ENCODE data around the gene TXLNB. TPM values are rescaled to one million over a fixed set of nuclear protein-coding genes. Genes with fewer than 3 reads are reported as not detected.

Gene TXLNB
- total and polyA plus RNA-seq, 2 of the 4 experiments (the other 2 are of a cell fraction), result under 0.01 to 0.05 TPM

GRCh38 chr6:139262519-139263300 is 29.1 kb downstream of the TXLNB start:
- in situ Hi-C loops (cut with MboI; ENCODE audit: low sequenced_read_pairs) (no loop called here), dilution Hi-C loops (cut with HindIII; ENCODE audit: low sequenced_read_pairs, unreplicated experiment) (no loop called here), intact Hi-C loops (cut with micrococcal nuclease) (no loop called here)
- no peak overlapping the region for H3K27ac ChIP-seq (ENCODE audit: insufficient read depth, low read length)
- H3K4me3 ChIP-seq (ENCODE audit: insufficient read depth, low read depth, low read length), result no peak overlapping the region
- H2AFZ ChIP-seq (replicated peaks; ENCODE audit: low read length, poor library complexity), result no peak overlapping the region
- no peak overlapping the region for H2BK20ac ChIP-seq (ENCODE audit: low read depth, low read length)
- H3K23ac ChIP-seq (ENCODE audit: low read depth, low read length), result no peak overlapping the region
- H4K20me1 ChIP-seq (ENCODE audit: insufficient read depth, low read length), result no peaks in the 10 kb centered on the region
- 70% methylated on average over 2 of the region's 13 CpGs; no CpG with 5 or more reads in 1 of the 2 experiments for WGBS, 2 experiments (ENCODE audit: extremely low coverage in 2 of 2, insufficient read length in 1 of 2)
- no peak for ATAC-seq (ENCODE audit: low read depth)
- peak; percentile 50 for DNase-seq
- no peak overlapping the region for H3K18ac ChIP-seq (ENCODE audit: low read depth, low read length)
- H3K4me1 ChIP-seq (ENCODE audit: control insufficient read depth, insufficient read depth, low read length), result no peaks in the 10 kb centered on the region
- H3K79me1 ChIP-seq (ENCODE audit: low read depth in 1 of 2, low read length in 2 of 2), result no peaks in the 10 kb centered on the region
- BruUV-seq (replicated peaks), result no TSS peak
- no peak overlapping the region for H4K5ac ChIP-seq (ENCODE audit: low read depth, low read length)
- no peaks in the 10 kb centered on the region for H3K9me1 ChIP-seq (ENCODE audit: insufficient read depth, low read length)
- POLR2A ChIA-PET (ENCODE audit: unreplicated experiment), result no interaction called here
- H3K9ac ChIP-seq (ENCODE audit: low read depth, low read length), result no peak overlapping the region
- no peaks in the 10 kb centered on the region for H3K9me3 ChIP-seq (ENCODE audit: control insufficient read depth, insufficient read depth, low read length)
- CTCF ChIA-PET, result no interaction called here
- no peaks in the 10 kb centered on the region for H3K36me3 ChIP-seq (ENCODE audit: control insufficient read depth, insufficient read depth, low read length)
- no peak overlapping the region for H3K4me2 ChIP-seq (ENCODE audit: low read depth, low read length)
- no peak overlapping the region for H2BK120ac ChIP-seq (ENCODE audit: low read depth, low read length)
- H3K27me3 ChIP-seq (ENCODE audit: control insufficient read depth, insufficient read depth, low read length), result peaks cover 4% of the 10 kb centered on the region; the same call in 1 of the 2 replicates
- H2AK9ac ChIP-seq (replicated peaks; ENCODE audit: low read depth, low read length, poor library complexity), result no peak overlapping the region
- no peak overlapping the region for H2BK5ac ChIP-seq (ENCODE audit: low read depth, low read length, poor library complexity, severe bottlenecking)
- no peak overlapping the region for H2BK15ac ChIP-seq (ENCODE audit: low read depth, low read length)
- H2AK5ac ChIP-seq (ENCODE audit: low read depth, low read length), result no peak overlapping the region
- H3K14ac ChIP-seq (replicated peaks; ENCODE audit: low read depth, low read length), result no peak overlapping the region
- no peak overlapping the region for H3K4ac ChIP-seq (ENCODE audit: low read depth, low read length)
- no peak overlapping the region for H4K8ac ChIP-seq (ENCODE audit: low read depth in 2 of 2, low read length in 2 of 2)
- H4K91ac ChIP-seq (ENCODE audit: insufficient read depth, low read depth, low read length), result no peak overlapping the region
- no peak overlapping the region for H3K56ac ChIP-seq (ENCODE audit: extremely low read depth, insufficient read depth, low read length)
- TF ChIP-seq CTCF (conservative IDR thresholded peaks at IDR 0.05; ENCODE audit: low read depth, low read length), result no peak
- TF ChIP-seq SMC3 (IDR thresholded peaks at IDR 0.05; ENCODE audit: low read depth, low read length), result no peak
- TF ChIP-seq MAFK (IDR thresholded peaks at IDR 0.05; ENCODE audit: low read depth, low read length), result no peak
- no peak for TF ChIP-seq CEBPB (IDR thresholded peaks at IDR 0.05; ENCODE audit: low read depth, low read length)
- TF ChIP-seq POLR2A (IDR thresholded peaks at IDR 0.05; ENCODE audit: low read depth, low read length), result no peak
- no peak for TF ChIP-seq BHLHE40 (IDR thresholded peaks at IDR 0.05; ENCODE audit: low read depth, low read length)
- no peak for TF ChIP-seq MXI1 (IDR thresholded peaks at IDR 0.05; ENCODE audit: borderline replicate concordance, low read depth, low read length)
- TF ChIP-seq CHD1 (IDR thresholded peaks at IDR 0.05; ENCODE audit: low read depth, low read length), result no peak
- TF ChIP-seq FOS (IDR thresholded peaks at IDR 0.05; ENCODE audit: low read depth, low read length), result no peak
- no peak for TF ChIP-seq RFX5 (IDR thresholded peaks at IDR 0.05; ENCODE audit: low read depth, low read length)
- TF ChIP-seq RAD21 (IDR thresholded peaks at IDR 0.05; ENCODE audit: low read length), result no peak
- TF ChIP-seq NFE2L2 (IDR thresholded peaks at IDR 0.05; ENCODE audit: low read depth, low read length), result no peak
- TF ChIP-seq RCOR1 (IDR thresholded peaks at IDR 0.05; ENCODE audit: insufficient replicate concordance, low read length), result no peak
- TF ChIP-seq MAZ (IDR thresholded peaks at IDR 0.05; ENCODE audit: borderline replicate concordance, low read depth, low read length), result no peak
- no peak for TF ChIP-seq ELK1 (IDR thresholded peaks at IDR 0.05; ENCODE audit: borderline replicate concordance, low read depth, low read length)
- TF ChIP-seq USF2 (IDR thresholded peaks at IDR 0.05; ENCODE audit: low read depth, low read length), result no peak
